Upper lobe of right lung (tissue), 1 donor: Measurements from ENCODE around the gene KIFBP. TPM values are rescaled to one million over a fixed set of nuclear protein-coding genes. Genes with fewer than 3 reads are reported as not detected.
A peak's percentile ranks its signal among the peaks of the same experiment; 100 is the strongest.

ENCODE experiments used
- ATAC-seq: fragments of 200-7000 bp; cut with Tn5 transposase; one replicate; pipeline ENCODE4 v1.9.1; 2020; ENCODE audit warnings: mild to moderate bottlenecking, moderate library complexity
- DNase-seq: peaks from one replicate; pipeline ENCODE4 v3.0.0-alpha.2; 2020
- H3K27ac ChIP-seq: fragments of 200-600 bp; one replicate; pipeline ENCODE4 v1.8.0; 2022
- H3K27me3 ChIP-seq: fragments of 200-600 bp; one replicate; pipeline ENCODE4 v1.8.0; 2022; ENCODE audit warnings: mild to moderate bottlenecking
- H3K36me3 ChIP-seq: fragments of 200-600 bp; one replicate; pipeline ENCODE4 v1.8.0; 2022
- H3K4me1 ChIP-seq: fragments of 200-600 bp; one replicate; pipeline ENCODE4 v1.8.0; 2022
- H3K4me3 ChIP-seq: fragments of 200-600 bp; one replicate; pipeline ENCODE4 v1.8.0; 2022; ENCODE audit warnings: mild to moderate bottlenecking
- H3K9me3 ChIP-seq: fragments of 200-600 bp; one replicate; pipeline ENCODE4 v1.8.0; 2022
- intact Hi-C: fragments of 100-400 bp; cut with DNase I; formaldehyde crosslinking; loops from one replicate; pipeline ENCODE4 v1.11.0; 2022
- total RNA-seq: library from RNA; stranded (reverse); fragmentation: NEBNext Ultra II Directional; extraction: Animal tissue kit (Norgen Biotek cat#: 25700); gene quantifications from one replicate; pipeline ENCODE4 v1.2.1, GENCODE V29; 2021
- TF ChIP-seq, protein P1 (sequence below): fragments of 200-600 bp; IDR thresholded peaks from one replicate; pipeline ENCODE4 v1.8.0; 2022; ENCODE audit warnings: antibody characterized with exemption
- donor health status: DM: no; HTN: yes; CAD: no; lungs with severe emphysema.

KIFBP gene
- total RNA-seq, 1 donor from 2014 or later, result 21.4 TPM

DNA sequence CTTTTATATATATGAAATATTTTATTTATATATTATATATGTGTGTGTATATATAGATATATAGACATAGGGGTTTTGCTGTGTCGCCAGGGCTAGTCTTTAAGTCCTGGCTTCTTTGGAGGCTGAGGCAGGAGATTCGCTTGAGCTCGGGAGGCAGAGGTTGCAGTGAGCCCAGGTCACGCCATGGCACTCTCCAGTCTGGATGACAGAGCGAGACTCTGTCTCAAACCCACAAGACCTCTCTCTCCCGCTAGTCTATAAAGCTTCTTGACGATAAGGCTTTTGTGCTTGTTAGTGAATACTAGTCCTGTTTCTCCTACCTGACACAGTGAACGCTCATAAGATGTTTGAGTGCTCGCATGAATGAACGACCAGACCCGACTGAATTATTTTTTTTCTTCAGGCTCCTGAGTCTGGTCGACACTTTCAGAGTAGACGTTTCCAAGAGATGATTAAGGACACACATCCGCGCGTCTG, 33.2 kb upstream of the KIFBP start:
- Histone ChIP-seq H3K4me1 (peaks cover 24% of the 10 kb centered on the region), H3K9me3 (no peaks in the 10 kb centered on the region), H3K36me3 (peaks cover 9% of the 10 kb centered on the region), H3K27ac (peak overlapping the region; percentile 95), H3K27me3 (no peaks in the 10 kb centered on the region), H3K4me3 (peak overlapping the region; percentile 95)
- intact Hi-C loops, result no loop called here
- ATAC-seq (no peak), DNase-seq (no peak)
- TF ChIP-seq, protein P1, sequence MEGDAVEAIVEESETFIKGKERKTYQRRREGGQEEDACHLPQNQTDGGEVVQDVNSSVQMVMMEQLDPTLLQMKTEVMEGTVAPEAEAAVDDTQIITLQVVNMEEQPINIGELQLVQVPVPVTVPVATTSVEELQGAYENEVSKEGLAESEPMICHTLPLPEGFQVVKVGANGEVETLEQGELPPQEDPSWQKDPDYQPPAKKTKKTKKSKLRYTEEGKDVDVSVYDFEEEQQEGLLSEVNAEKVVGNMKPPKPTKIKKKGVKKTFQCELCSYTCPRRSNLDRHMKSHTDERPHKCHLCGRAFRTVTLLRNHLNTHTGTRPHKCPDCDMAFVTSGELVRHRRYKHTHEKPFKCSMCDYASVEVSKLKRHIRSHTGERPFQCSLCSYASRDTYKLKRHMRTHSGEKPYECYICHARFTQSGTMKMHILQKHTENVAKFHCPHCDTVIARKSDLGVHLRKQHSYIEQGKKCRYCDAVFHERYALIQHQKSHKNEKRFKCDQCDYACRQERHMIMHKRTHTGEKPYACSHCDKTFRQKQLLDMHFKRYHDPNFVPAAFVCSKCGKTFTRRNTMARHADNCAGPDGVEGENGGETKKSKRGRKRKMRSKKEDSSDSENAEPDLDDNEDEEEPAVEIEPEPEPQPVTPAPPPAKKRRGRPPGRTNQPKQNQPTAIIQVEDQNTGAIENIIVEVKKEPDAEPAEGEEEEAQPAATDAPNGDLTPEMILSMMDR, result no peak

DNA sequence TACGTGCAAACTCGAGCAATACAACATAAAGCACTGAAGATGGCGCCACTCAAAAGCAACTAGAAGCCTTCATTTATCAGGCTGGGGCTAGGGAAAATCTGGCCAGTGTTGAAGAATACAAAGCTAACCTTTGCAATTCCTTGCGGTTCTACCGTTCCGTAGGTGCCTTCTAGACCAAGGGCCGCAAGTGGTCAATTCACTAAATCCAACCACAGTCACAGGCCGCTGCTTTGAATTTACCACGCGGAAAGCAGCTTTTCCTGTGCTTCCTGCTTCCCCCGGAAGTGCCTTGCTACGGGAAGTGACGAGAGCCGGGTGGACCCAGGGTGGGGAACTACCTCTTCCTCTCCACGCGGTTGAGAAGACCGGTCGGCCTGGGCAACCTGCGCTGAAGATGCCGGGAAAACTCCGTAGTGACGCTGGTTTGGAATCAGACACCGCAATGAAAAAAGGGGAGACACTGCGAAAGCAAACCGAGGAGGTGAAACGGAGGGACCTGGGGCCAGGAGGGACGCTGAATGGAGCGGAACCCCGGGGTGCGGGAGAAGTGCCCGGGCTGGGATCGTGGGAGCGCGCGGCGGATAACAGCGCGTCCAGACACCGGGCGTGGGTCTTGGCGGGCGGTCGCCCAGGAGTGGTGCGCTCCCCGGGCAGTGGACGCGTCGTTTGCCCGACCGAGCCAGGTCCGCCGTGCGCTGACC, 32.6 kb upstream of the KIFBP start, which contains the start of gene DDX21:
Gene DDX21, plus strand, starts transcription at position 339 of the 701 bp plus-strand sequence. Its CDS starts 56 bp downstream, at position 395.
- Histone ChIP-seq H3K27ac (peak within 1 kb of the TSS; percentile 95), H3K27me3 (no peaks in the 10 kb centered on the region), H3K9me3 (no peaks in the 10 kb centered on the region), H3K4me1 (peaks cover 24% of the 10 kb centered on the region), H3K36me3 (peaks cover 13% of the 10 kb centered on the region), H3K4me3 (peak within 1 kb of the TSS; percentile 95)
- intact Hi-C loops, result no loop called here
- TF ChIP-seq, protein P1, result peak; percentile 56
- peak; percentile 97 for ATAC-seq
- DNase-seq, result peak; percentile 94

DNA sequence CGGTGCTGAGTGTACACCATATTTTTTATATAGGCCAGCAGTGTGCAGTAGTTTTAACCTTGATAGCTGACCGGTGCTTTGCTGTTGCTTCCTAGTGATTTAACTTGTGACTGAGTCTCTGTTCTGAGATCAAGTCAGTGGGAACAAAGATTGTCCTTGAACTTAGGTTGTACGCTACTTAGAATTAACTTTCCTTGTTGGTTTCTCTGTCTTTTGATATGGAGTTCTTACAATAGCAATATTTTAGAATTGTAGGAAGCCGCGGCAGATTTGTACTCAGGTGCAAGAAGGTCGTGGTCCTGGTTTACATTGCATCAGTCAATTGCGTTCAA, 31.4 kb upstream of the KIFBP start:
- Histone ChIP-seq H3K36me3 (peaks cover 26% of the 10 kb centered on the region), H3K27me3 (no peaks in the 10 kb centered on the region), H3K4me1 (peaks cover 24% of the 10 kb centered on the region), H3K27ac (peak overlapping the region; percentile 95), H3K4me3 (peak overlapping the region; percentile 95), H3K9me3 (no peaks in the 10 kb centered on the region)
- ATAC-seq, result no peak
- DNase-seq, result no peak
- TF ChIP-seq, protein P1, result no peak
- intact Hi-C loops, result no loop called here

DNA sequence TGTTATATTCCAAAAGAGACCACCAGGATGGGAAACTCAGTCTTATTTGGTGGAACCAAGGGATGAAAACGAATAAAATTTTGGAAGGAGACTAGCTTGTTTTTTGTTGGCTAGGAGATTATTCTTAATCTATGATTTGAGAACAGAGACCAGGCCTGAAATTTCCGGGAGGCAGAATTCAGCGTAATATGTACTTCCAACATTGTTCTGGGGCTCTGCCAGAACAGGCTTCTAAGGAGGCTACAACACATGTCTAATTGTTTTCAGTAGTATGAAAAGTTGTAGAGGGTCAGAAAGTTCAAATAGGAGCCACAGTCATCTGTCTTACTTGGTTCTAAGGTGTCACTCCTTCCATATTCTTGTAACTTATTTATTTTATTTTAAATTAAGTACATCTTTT, 30.9 kb upstream of the KIFBP start:
- DNase-seq (no peak), ATAC-seq (no peak)
- Histone ChIP-seq H3K27me3 (no peaks in the 10 kb centered on the region), H3K4me3 (peak overlapping the region; percentile 95), H3K27ac (no peak overlapping the region), H3K36me3 (peaks cover 30% of the 10 kb centered on the region), H3K9me3 (no peaks in the 10 kb centered on the region), H3K4me1 (peaks cover 24% of the 10 kb centered on the region)
- intact Hi-C loops, result no loop called here
- TF ChIP-seq, protein P1, result no peak

DNA sequence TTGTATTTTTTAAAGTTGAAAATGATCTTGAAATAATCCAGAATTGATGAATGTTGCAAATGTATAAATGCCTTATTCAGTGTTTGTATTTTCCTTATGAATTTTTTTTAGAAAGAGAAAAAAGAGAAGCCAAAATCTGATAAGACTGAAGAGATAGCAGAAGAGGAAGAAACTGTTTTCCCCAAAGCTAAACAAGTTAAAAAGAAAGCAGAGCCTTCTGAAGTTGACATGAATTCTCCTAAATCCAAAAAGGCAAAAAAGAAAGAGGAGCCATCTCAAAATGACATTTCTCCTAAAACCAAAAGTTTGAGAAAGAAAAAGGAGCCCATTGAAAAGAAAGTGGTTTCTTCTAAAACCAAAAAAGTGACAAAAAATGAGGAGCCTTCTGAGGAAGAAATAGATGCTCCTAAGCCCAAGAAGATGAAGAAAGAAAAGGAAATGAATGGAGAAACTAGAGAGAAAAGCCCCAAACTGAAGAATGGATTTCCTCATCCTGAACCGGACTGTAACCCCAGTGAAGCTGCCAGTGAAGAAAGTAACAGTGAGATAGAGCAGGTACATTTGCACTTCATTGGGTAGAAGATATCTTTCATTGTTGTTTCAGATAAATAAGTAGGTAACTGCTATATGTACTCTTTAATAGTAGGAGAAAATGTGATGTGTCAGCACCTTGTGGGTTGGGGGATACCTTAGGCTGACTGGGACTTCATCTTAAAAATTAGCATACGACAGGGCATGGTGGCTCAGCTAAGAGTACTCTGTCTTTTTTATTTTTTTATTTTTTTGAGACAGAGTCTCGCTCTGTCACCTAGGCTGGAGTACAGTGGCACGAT, 28.7 kb upstream of the KIFBP start:
- H3K4me3 ChIP-seq, result no peak overlapping the region
- no peak for ATAC-seq
- no peak for DNase-seq
- intact Hi-C loops, result loop anchor here (10.0 kb wide), 1 partner anchor 195 kb away; no protein-coding TSS in a partner anchor
- H3K4me1 ChIP-seq, result peaks cover 24% of the 10 kb centered on the region
- H3K27ac ChIP-seq, result no peak overlapping the region
- peaks cover 52% of the 10 kb centered on the region for H3K36me3 ChIP-seq
- no peaks in the 10 kb centered on the region for H3K27me3 ChIP-seq
- H3K9me3 ChIP-seq, result no peaks in the 10 kb centered on the region
- TF ChIP-seq, protein P1, result no peak
